WTC11 (cell line): ENCODE measurements around the gene PRM2. TPM values are rescaled to one million over a fixed set of nuclear protein-coding genes. Genes with fewer than 3 reads are reported as not detected.

ENCODE experiments used
- ATAC-seq: fragments of 200-7000 bp; cut with Tn5 transposase; 2 replicates; pipeline ENCODE4 v1.10.0; 2021; ENCODE audit warnings: mild to moderate bottlenecking, moderate library complexity
- CTCF ChIA-PET: fragments of 300-600 bp; sonication (Branson Sonifier 250); formaldehyde crosslinking; loops from one replicate; lab custom pipeline; 2021; ENCODE audit warnings: antibody characterized with exemption; lab: Charles Lee
- POLR2A ChIA-PET: fragments of 350-600 bp; sonication (Branson Sonifier 250); formaldehyde crosslinking; loops from one replicate; lab custom pipeline; 2021; ENCODE audit warnings: antibody characterized with exemption; lab: Charles Lee
- DNase-seq: peaks from one replicate; pipeline ENCODE4 v3.0.0; 2021; ENCODE audit warnings: low spot score
- H3K27ac Mint-ChIP-seq: 2 replicates; pipeline ENCODE4 v1.8.0; 2021; ENCODE audit warnings: mixed read lengths
- H3K27me3 Mint-ChIP-seq: 2 replicates; pipeline ENCODE4 v1.8.0; 2021; ENCODE audit warnings: low read depth, mild to moderate bottlenecking, moderate library complexity, mixed read lengths
- H3K36me3 Mint-ChIP-seq: 2 replicates; pipeline ENCODE4 v1.8.0; 2021; ENCODE audit warnings: mixed read lengths
- H3K4me1 Mint-ChIP-seq: 2 replicates; pipeline ENCODE4 v1.8.0; 2022; ENCODE audit warnings: mixed read lengths
- H3K4me3 Mint-ChIP-seq: 2 replicates; pipeline ENCODE4 v1.8.0; 2021; ENCODE audit warnings: mild to moderate bottlenecking, moderate library complexity, mixed read lengths
- H3K9me3 Mint-ChIP-seq: 2 replicates; pipeline ENCODE4 v1.8.0; 2021; ENCODE audit warnings: mixed read lengths
- CBFB ChIP-seq: sonication (generic); formaldehyde crosslinking; IDR thresholded peaks from 2 replicates; pipeline ENCODE4 v1.8.1; 2022; ENCODE audit warnings: mild to moderate bottlenecking, low read depth, missing genetic modification reagents
- CTCF ChIP-seq: fragments of 200-600 bp; IDR thresholded peaks from 2 replicates; pipeline ENCODE4 v1.8.0; 2022; ENCODE audit warnings: antibody characterized with exemption
- ERG ChIP-seq: fragments of 250-450 bp; sonication (Bioruptor Pico); IDR thresholded peaks from 2 replicates; pipeline ENCODE4 v1.8.0; 2021; ENCODE audit warnings: mild to moderate bottlenecking
- FOXJ3 ChIP-seq: sonication (generic); formaldehyde crosslinking; IDR thresholded peaks from 2 replicates; pipeline ENCODE4 v1.9.0; 2021; ENCODE audit warnings: missing genetic modification reagents, mild to moderate bottlenecking, borderline replicate concordance
- GABPB1 ChIP-seq: sonication (generic); formaldehyde crosslinking; IDR thresholded peaks from 2 replicates; pipeline ENCODE4 v1.8.1; 2023; ENCODE audit warnings: mild to moderate bottlenecking, missing genetic modification reagents
- GRHL2 ChIP-seq: fragments of 250-450 bp; sonication (Bioruptor Pico); IDR thresholded peaks from 2 replicates; pipeline ENCODE4 v1.8.0; 2022; ENCODE audit warnings: mild to moderate bottlenecking, moderate library complexity; ENCODE audit not compliant: insufficient replicate concordance, severe bottlenecking
- IRF2 ChIP-seq: sonication (generic); formaldehyde crosslinking; IDR thresholded peaks from 2 replicates; pipeline ENCODE4 v1.8.0; 2022; ENCODE audit warnings: low read depth, missing genetic modification reagents, borderline replicate concordance
- JAZF1 ChIP-seq: fragments of 250-450 bp; sonication (Bioruptor Pico); IDR thresholded peaks from 2 replicates; pipeline ENCODE4 v1.9.0; 2021; ENCODE audit warnings: moderate library complexity, mild to moderate bottlenecking, inconsistent platforms
- ZNF219 ChIP-seq: sonication (generic); formaldehyde crosslinking; IDR thresholded peaks from 2 replicates; pipeline ENCODE4 v1.8.0; 2023; ENCODE audit warnings: missing genetic modification reagents, mild to moderate bottlenecking, borderline replicate concordance
- ZNF232 ChIP-seq: sonication (generic); formaldehyde crosslinking; IDR thresholded peaks from 2 replicates; pipeline ENCODE4 v1.8.0; 2022; ENCODE audit warnings: mild to moderate bottlenecking, missing genetic modification reagents
- ZNF263 ChIP-seq: sonication (generic); formaldehyde crosslinking; IDR thresholded peaks from 2 replicates; pipeline ENCODE4 v1.8.1; 2022; ENCODE audit warnings: low read depth, mild to moderate bottlenecking, moderate library complexity, missing genetic modification reagents
- total RNA-seq: library from RNA; stranded (reverse); gene quantifications from 3 replicates; pipeline ENCODE4 v1.2.3, GENCODE V29; 2021
- TF ChIP-seq, protein P1 (sequence below): fragments of 250-450 bp; sonication (Bioruptor Pico); IDR thresholded peaks from 2 replicates; pipeline ENCODE4 v1.9.0; 2021; ENCODE audit warnings: mild to moderate bottlenecking, borderline replicate concordance
- TF ChIP-seq, protein P2 (sequence below): sonication (generic); formaldehyde crosslinking; IDR thresholded peaks from 2 replicates; pipeline ENCODE4 v1.8.1; 2023; ENCODE audit warnings: mild to moderate bottlenecking, missing genetic modification reagents, borderline replicate concordance

PRM2 gene
- total RNA-seq, 1 experiment from 2014 or later: not detected

DNA sequence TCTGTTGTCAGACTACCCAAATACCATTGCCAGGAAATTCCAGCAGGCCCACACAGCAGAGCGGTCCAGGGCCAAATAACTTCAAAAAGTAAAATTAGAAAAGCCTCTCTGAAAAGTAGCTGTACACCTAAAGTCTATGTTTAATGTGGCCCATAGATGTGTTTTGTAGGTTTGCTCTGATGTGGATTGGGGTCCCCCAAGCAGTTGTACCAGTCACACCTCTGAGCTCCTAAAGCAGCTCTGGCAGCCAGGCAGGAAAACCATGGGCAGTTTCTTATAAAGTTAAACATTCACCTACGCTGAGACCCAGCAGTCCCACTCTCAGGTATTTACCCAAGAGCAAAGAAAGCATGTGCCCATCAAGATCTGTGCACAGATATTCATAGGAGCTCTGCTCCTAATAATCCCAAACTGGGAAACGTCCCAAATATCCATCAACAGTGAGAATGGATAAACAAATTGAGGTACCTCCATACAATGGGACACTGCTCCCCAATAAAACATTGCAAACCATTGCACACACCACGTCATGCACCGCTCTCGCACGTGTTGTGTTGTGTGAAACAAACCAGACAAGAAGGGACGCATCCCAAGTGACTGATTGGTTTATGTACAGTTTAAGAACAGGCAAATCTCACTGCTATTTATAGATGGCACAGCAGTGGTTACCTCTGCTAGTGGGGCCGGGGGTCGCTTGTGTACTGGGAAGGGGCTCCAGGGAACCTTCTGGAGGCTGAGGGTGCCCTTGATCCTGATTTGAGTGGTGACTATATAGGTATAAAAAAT, 20.6 kb upstream of the PRM2 start:
- no peaks in the 10 kb centered on the region for H3K36me3 Mint-ChIP-seq
- no peaks in the 10 kb centered on the region; the same call in 1 of the 2 replicates for H3K27me3 Mint-ChIP-seq
- TF ChIP-seq ZNF263 (CRISPR knock-in tag): no peak
- peak; percentile 26; the same call in 1 of the 2 replicates for TF ChIP-seq GABPB1 (CRISPR knock-in tag)
- H3K4me3 Mint-ChIP-seq: no peak overlapping the region
- DNase-seq (no peak), ATAC-seq (no peak)
- H3K9me3 Mint-ChIP-seq: no peaks in the 10 kb centered on the region
- ChIA-PET CTCF (interaction anchor here (0.9 to 3.4 kb wide), 10 partner anchors 11 to 313 kb away, joined by 3 to 29 read pairs (median 4); partner anchors contain the start of gene SOCS1), POLR2A (no interaction called here)
- H3K27ac Mint-ChIP-seq: peak overlapping the region; percentile 28
- peaks cover 33% of the 10 kb centered on the region for H3K4me1 Mint-ChIP-seq

- TF ChIP-seq ZNF232 (no peak), FOXJ3 (no peak), ZNF219 (CRISPR knock-in tag) (no peak), CBFB (CRISPR knock-in tag) (no peak), ERG (CRISPR knock-in tag) (no peak), JAZF1 (CRISPR knock-in tag) (no peak), GRHL2 (CRISPR knock-in tag) (no peak), CTCF (no peak), IRF2 (CRISPR knock-in tag) (no peak)
- TF ChIP-seq, protein P1, sequence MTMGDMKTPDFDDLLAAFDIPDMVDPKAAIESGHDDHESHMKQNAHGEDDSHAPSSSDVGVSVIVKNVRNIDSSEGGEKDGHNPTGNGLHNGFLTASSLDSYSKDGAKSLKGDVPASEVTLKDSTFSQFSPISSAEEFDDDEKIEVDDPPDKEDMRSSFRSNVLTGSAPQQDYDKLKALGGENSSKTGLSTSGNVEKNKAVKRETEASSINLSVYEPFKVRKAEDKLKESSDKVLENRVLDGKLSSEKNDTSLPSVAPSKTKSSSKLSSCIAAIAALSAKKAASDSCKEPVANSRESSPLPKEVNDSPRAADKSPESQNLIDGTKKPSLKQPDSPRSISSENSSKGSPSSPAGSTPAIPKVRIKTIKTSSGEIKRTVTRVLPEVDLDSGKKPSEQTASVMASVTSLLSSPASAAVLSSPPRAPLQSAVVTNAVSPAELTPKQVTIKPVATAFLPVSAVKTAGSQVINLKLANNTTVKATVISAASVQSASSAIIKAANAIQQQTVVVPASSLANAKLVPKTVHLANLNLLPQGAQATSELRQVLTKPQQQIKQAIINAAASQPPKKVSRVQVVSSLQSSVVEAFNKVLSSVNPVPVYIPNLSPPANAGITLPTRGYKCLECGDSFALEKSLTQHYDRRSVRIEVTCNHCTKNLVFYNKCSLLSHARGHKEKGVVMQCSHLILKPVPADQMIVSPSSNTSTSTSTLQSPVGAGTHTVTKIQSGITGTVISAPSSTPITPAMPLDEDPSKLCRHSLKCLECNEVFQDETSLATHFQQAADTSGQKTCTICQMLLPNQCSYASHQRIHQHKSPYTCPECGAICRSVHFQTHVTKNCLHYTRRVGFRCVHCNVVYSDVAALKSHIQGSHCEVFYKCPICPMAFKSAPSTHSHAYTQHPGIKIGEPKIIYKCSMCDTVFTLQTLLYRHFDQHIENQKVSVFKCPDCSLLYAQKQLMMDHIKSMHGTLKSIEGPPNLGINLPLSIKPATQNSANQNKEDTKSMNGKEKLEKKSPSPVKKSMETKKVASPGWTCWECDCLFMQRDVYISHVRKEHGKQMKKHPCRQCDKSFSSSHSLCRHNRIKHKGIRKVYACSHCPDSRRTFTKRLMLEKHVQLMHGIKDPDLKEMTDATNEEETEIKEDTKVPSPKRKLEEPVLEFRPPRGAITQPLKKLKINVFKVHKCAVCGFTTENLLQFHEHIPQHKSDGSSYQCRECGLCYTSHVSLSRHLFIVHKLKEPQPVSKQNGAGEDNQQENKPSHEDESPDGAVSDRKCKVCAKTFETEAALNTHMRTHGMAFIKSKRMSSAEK (CRISPR knock-in tag): no peak
- TF ChIP-seq, protein P2, sequence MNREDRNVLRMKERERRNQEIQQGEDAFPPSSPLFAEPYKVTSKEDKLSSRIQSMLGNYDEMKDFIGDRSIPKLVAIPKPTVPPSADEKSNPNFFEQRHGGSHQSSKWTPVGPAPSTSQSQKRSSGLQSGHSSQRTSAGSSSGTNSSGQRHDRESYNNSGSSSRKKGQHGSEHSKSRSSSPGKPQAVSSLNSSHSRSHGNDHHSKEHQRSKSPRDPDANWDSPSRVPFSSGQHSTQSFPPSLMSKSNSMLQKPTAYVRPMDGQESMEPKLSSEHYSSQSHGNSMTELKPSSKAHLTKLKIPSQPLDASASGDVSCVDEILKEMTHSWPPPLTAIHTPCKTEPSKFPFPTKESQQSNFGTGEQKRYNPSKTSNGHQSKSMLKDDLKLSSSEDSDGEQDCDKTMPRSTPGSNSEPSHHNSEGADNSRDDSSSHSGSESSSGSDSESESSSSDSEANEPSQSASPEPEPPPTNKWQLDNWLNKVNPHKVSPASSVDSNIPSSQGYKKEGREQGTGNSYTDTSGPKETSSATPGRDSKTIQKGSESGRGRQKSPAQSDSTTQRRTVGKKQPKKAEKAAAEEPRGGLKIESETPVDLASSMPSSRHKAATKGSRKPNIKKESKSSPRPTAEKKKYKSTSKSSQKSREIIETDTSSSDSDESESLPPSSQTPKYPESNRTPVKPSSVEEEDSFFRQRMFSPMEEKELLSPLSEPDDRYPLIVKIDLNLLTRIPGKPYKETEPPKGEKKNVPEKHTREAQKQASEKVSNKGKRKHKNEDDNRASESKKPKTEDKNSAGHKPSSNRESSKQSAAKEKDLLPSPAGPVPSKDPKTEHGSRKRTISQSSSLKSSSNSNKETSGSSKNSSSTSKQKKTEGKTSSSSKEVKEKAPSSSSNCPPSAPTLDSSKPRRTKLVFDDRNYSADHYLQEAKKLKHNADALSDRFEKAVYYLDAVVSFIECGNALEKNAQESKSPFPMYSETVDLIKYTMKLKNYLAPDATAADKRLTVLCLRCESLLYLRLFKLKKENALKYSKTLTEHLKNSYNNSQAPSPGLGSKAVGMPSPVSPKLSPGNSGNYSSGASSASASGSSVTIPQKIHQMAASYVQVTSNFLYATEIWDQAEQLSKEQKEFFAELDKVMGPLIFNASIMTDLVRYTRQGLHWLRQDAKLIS (CRISPR knock-in tag): no peak
- Mint-ChIP-seq H3K27me3 (no peaks in the 10 kb centered on the region; the same call in 1 of the 2 replicates), H3K36me3 (no peaks in the 10 kb centered on the region), H3K4me1 (peaks cover 37% of the 10 kb centered on the region), H3K4me3 (no peak overlapping the region), H3K27ac (peak overlapping the region; percentile 28; the same call in 1 of the 2 replicates), H3K9me3 (no peaks in the 10 kb centered on the region)
- ChIA-PET POLR2A (no interaction called here), CTCF (interaction anchor here (1.6 to 3.4 kb wide), 3 partner anchors 40 to 91 kb away, joined by 4 to 29 read pairs (median 15); partner anchors contain the start of gene SOCS1)
- DNase-seq (no peak), ATAC-seq (no peak)
These were observed 20.0 kb upstream of the PRM2 start for GRCh38 chr16:11296351-11296705.
